ENCODE measurements around the gene MAPK4.

DNA sequence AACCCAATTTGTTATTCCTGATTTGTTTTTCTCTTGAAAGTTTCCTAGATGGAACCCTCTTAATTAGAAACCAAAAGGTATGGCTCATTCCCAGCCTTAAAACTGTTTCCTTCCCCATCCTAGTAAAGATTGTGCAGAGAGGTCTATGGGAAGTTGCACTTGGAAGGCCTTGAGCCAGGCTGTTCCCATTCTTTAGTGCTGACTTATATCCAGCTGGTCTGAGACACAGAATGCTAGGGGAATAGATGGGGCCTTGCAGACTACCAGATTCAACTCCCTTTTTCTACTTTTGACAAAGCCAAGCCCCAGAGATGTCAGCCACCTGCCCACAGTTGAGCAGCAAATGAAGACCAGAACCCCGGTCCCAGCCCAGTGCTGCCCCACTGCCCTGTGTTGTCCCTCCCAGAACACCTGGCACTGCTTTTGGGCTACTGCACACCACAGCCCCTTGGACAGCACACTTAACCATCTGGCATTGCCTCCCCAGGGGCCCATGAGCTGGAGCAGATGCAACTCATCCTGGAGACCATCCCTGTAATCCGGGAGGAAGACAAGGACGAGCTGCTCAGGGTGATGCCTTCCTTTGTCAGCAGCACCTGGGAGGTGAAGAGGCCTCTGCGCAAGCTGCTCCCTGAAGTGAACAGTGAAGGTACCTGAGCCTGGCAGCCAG is 161.7 kb downstream of the MAPK4 start:
- TF ChIP-seq, protein P1, sequence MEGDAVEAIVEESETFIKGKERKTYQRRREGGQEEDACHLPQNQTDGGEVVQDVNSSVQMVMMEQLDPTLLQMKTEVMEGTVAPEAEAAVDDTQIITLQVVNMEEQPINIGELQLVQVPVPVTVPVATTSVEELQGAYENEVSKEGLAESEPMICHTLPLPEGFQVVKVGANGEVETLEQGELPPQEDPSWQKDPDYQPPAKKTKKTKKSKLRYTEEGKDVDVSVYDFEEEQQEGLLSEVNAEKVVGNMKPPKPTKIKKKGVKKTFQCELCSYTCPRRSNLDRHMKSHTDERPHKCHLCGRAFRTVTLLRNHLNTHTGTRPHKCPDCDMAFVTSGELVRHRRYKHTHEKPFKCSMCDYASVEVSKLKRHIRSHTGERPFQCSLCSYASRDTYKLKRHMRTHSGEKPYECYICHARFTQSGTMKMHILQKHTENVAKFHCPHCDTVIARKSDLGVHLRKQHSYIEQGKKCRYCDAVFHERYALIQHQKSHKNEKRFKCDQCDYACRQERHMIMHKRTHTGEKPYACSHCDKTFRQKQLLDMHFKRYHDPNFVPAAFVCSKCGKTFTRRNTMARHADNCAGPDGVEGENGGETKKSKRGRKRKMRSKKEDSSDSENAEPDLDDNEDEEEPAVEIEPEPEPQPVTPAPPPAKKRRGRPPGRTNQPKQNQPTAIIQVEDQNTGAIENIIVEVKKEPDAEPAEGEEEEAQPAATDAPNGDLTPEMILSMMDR (IDR thresholded peaks at IDR 0.05; ENCODE audit: insufficient read depth, low read depth, low read length) = no peak
- TF ChIP-seq EZH2 (IDR thresholded peaks at IDR 0.05; ENCODE audit: insufficient read depth, low read length) = no peak
